GM19372 (cell line): ENCODE measurements around the gene ITGA8.
"Not testable (repeated sequence)": the region's sequence is repeated elsewhere in the genome, so short reads cannot be mapped to it uniquely, and the experiment has no call there.

Experiments
- ATAC-seq: cut with Tn5 transposase; IDR thresholded peaks from one replicate; pipeline ENCODE4 v1.9.1; 2021; ENCODE audit warnings: mild to moderate bottlenecking, low read depth, moderate library complexity; ENCODE audit not compliant: unreplicated experiment

ITGA8 gene

GRCh38 chr10:15516256-15517085, 203.3 kb downstream of the ITGA8 start:
- ATAC-seq, result no peak

- no peak for ATAC-seq
Observed at GRCh38 chr10:15515202-15515601, 204.5 kb downstream of the ITGA8 start.

- ATAC-seq, result no peak
Observed at GRCh38 chr10:15510963-15511362, 208.8 kb downstream of the ITGA8 start.

GRCh38 chr10:15505329-15505728, 214.4 kb downstream of the ITGA8 start:
- no peak for ATAC-seq

- ATAC-seq, result peak; percentile 76
Observed at GRCh38 chr10:15504101-15504840, 215.5 kb downstream of the ITGA8 start.

GRCh38 chr10:15494850-15495506, 224.7 kb downstream of the ITGA8 start:
- ATAC-seq, result no peak

- no peak for ATAC-seq
Observed at GRCh38 chr10:15491856-15492642, 227.7 kb downstream of the ITGA8 start.

- no peak for ATAC-seq
Observed at GRCh38 chr10:15489431-15489830, 230.3 kb downstream of the ITGA8 start.

GRCh38 chr10:15487376-15487775, 232.3 kb downstream of the ITGA8 start:
- ATAC-seq, result no peak

- no peak for ATAC-seq
Observed at GRCh38 chr10:15486404-15486803, 233.3 kb downstream of the ITGA8 start.

GRCh38 chr10:15485684-15486316, 233.9 kb downstream of the ITGA8 start:
- ATAC-seq, result no peak

GRCh38 chr10:15485027-15485426, 234.7 kb downstream of the ITGA8 start:
- ATAC-seq, result no peak

- no peak for ATAC-seq
Observed at GRCh38 chr10:15484128-15484527, 235.6 kb downstream of the ITGA8 start.

GRCh38 chr10:15483215-15484075, 236.3 kb downstream of the ITGA8 start:
- ATAC-seq, result no peak

- ATAC-seq, result no peak
Observed at GRCh38 chr10:15482156-15482555, 237.6 kb downstream of the ITGA8 start.

- no peak for ATAC-seq
Observed at GRCh38 chr10:15478950-15479349, 240.8 kb downstream of the ITGA8 start.

- ATAC-seq, result no peak
Observed at GRCh38 chr10:15478429-15478828, 241.3 kb downstream of the ITGA8 start.

GRCh38 chr10:15476337-15476736, 243.4 kb downstream of the ITGA8 start:
- ATAC-seq, result no peak

GRCh38 chr10:15475439-15475838, 244.3 kb downstream of the ITGA8 start:
- ATAC-seq, result not testable (repeated sequence)
